ENCODE results near the gene SWAP70.
"Not testable (repeated sequence)": the region's sequence is repeated elsewhere in the genome, so short reads cannot be mapped to it uniquely, and the experiment has no call there.

The SWAP70 gene

DNA sequence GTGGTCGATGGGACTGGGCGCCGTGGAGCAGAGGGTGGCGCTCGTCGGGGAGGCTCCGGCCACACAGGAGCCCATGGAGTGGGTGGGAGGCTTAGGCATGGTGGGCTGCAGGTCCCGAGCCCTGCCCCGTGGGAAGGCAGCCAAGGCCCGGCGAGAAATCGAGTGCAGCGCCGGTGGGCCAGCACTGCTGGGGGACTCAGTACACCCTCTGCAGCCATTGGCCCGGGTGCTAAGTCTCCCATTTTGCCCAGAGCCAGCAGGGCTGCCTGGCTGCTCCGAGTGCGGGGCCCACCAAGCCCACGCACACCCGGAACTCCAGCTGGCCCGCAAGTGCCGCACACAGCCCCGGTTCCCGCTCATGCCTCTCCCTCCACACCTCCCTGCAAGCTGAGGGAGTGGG is 40.8 kb upstream of the SWAP70 start:
- H3K18ac ChIP-seq (ENCODE audit: low read length); H3K9ac ChIP-seq (ENCODE audit: low read length); H3K9me3 ChIP-seq (ENCODE audit: insufficient read depth, low read depth, low read length); H4K12ac ChIP-seq (ENCODE audit: low read depth, low read length); H3K4me1 ChIP-seq (ENCODE audit: control insufficient read depth in 1 of 2, insufficient read depth in 2 of 2, low read length in 2 of 2); H4K8ac ChIP-seq (ENCODE audit: low read depth, low read length); H2AK5ac ChIP-seq (ENCODE audit: low read length); H3K23ac ChIP-seq (ENCODE audit: low read length); H4K91ac ChIP-seq (ENCODE audit: low read depth, low read length); DNase-seq; H2BK120ac ChIP-seq (ENCODE audit: insufficient read depth, low read length, poor library complexity); H3K4me3 ChIP-seq (ENCODE audit: low read depth, low read length); H3K27me3 ChIP-seq (ENCODE audit: insufficient read depth, low read length); H3K4me2 ChIP-seq (ENCODE audit: low read length); H3K36me3 ChIP-seq (ENCODE audit: control insufficient read depth in 1 of 2, insufficient read depth in 2 of 2, low read length in 2 of 2); H2BK5ac ChIP-seq (ENCODE audit: low read depth, low read length, poor library complexity); H3K79me2 ChIP-seq (ENCODE audit: control insufficient read depth, insufficient read depth, low read length, poor library complexity); H2BK12ac ChIP-seq (ENCODE audit: low read length); H3K79me1 ChIP-seq (ENCODE audit: low read length); H3K14ac ChIP-seq (ENCODE audit: low read length); H2AFZ ChIP-seq (ENCODE audit: insufficient read depth, low read length, poor library complexity); H3K27ac ChIP-seq (ENCODE audit: low read depth, low read length); H3K4ac ChIP-seq (ENCODE audit: low read depth, low read length): not testable (repeated sequence)
- no CpG with 5 or more reads among the region's 23 CpGs for WGBS (ENCODE audit: extremely low coverage, insufficient coverage, insufficient read length)

DNA sequence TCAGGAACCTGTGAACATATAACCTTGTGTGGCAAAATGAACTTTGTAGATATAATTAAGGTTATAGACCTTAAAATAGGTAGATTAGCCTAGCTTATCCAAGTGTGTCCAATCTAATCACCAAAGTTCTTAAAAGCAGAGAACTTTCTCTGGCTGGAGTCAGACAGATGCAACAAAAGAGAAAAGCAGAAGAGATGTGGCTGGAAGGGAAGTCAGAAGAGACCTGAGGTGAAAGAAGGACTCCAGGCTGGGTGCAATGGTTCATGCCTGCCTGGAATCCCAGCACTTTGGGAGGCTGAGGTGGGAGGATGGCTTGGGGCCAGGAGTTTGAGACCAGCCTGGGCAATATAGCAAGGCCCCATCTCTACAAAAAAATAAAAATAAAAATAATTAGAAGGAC is 39.4 kb upstream of the SWAP70 start:
- Histone ChIP-seq H2AK5ac (ENCODE audit: low read length) (no peak overlapping the region), H2BK12ac (ENCODE audit: low read length) (no peak overlapping the region), H3K23ac (ENCODE audit: low read length) (no peak overlapping the region), H3K27ac (ENCODE audit: low read depth, low read length) (no peak overlapping the region), H2BK120ac (ENCODE audit: insufficient read depth, low read length, poor library complexity) (no peak overlapping the region), H3K9ac (ENCODE audit: low read length) (no peak overlapping the region), H2AFZ (ENCODE audit: insufficient read depth, low read length, poor library complexity) (no peak overlapping the region), H3K9me3 (ENCODE audit: insufficient read depth, low read depth, low read length) (no peaks in the 10 kb centered on the region), H3K4me1 (ENCODE audit: control insufficient read depth in 1 of 2, insufficient read depth in 2 of 2, low read length in 2 of 2) (peaks cover 0 to 6% of the 10 kb centered on the region in 2 experiments), H3K4ac (ENCODE audit: low read depth, low read length) (no peak overlapping the region), H3K79me1 (ENCODE audit: low read length) (no peaks in the 10 kb centered on the region), H3K4me2 (ENCODE audit: low read length) (no peak overlapping the region), H2BK5ac (ENCODE audit: low read depth, low read length, poor library complexity) (no peak overlapping the region), H3K36me3 (ENCODE audit: control insufficient read depth in 1 of 2, insufficient read depth in 2 of 2, low read length in 2 of 2) (no peaks in the 10 kb centered on the region), H4K8ac (ENCODE audit: low read depth, low read length) (no peak overlapping the region), H3K14ac (ENCODE audit: low read length) (no peak overlapping the region), H4K12ac (ENCODE audit: low read depth, low read length) (no peak overlapping the region), H3K18ac (ENCODE audit: low read length) (no peak overlapping the region), H3K27me3 (ENCODE audit: insufficient read depth, low read length) (no peaks in the 10 kb centered on the region), H4K91ac (ENCODE audit: low read depth, low read length) (no peak overlapping the region), H3K79me2 (ENCODE audit: control insufficient read depth, insufficient read depth, low read length, poor library complexity) (no peaks in the 10 kb centered on the region), H3K4me3 (ENCODE audit: low read depth, low read length) (no peak overlapping the region)
- no peak for DNase-seq

DNA sequence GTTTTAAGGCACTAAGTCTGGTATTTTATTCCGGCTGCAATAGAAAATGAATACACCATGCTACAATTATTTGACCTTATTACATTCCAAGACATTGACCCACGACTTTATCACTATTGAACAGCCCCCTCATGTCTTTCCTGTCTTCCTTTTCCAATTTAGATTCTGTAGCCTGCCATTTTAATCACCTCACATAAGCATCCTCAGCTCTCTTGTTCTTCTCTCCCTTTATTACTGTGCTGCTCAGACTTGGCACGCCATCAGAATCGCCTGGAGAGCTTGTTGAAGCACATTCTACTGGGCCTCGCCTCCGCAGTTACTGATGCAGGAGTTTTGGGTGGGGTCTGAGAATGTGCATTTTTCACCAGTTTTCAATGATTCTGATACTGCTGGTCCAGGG is 38.7 kb upstream of the SWAP70 start:
- no peaks in the 10 kb centered on the region for H3K79me2 ChIP-seq (ENCODE audit: control insufficient read depth, insufficient read depth, low read length, poor library complexity)
- no peak overlapping the region for H4K12ac ChIP-seq (ENCODE audit: low read depth, low read length)
- H3K23ac ChIP-seq (ENCODE audit: low read length), result no peak overlapping the region
- no peak overlapping the region for H3K14ac ChIP-seq (ENCODE audit: low read length)
- no peak overlapping the region for H3K27ac ChIP-seq (ENCODE audit: low read depth, low read length)
- no peak overlapping the region for H2AFZ ChIP-seq (ENCODE audit: insufficient read depth, low read length, poor library complexity)
- no CpG with 5 or more reads among the region's 6 CpGs for WGBS (ENCODE audit: extremely low coverage, insufficient coverage, insufficient read length)
- no peaks in the 10 kb centered on the region for H3K36me3 ChIP-seq (ENCODE audit: control insufficient read depth in 1 of 2, insufficient read depth in 2 of 2, low read length in 2 of 2)
- no peaks in the 10 kb centered on the region for H3K79me1 ChIP-seq (ENCODE audit: low read length)
- no peak overlapping the region for H4K8ac ChIP-seq (ENCODE audit: low read depth, low read length)
- H2BK12ac ChIP-seq (ENCODE audit: low read length), result no peak overlapping the region
- no peak overlapping the region for H2AK5ac ChIP-seq (ENCODE audit: low read length)
- H3K9me3 ChIP-seq (ENCODE audit: insufficient read depth, low read depth, low read length), result no peaks in the 10 kb centered on the region
- H3K4me1 ChIP-seq (ENCODE audit: control insufficient read depth in 1 of 2, insufficient read depth in 2 of 2, low read length in 2 of 2), result peaks cover 0 to 4% of the 10 kb centered on the region in 2 experiments
- no peak overlapping the region for H3K4me2 ChIP-seq (ENCODE audit: low read length)
- no peak overlapping the region for H2BK5ac ChIP-seq (ENCODE audit: low read depth, low read length, poor library complexity)
- DNase-seq, result no peak
- no peak overlapping the region for H3K18ac ChIP-seq (ENCODE audit: low read length)
- H3K27me3 ChIP-seq (ENCODE audit: insufficient read depth, low read length), result no peaks in the 10 kb centered on the region
- H2BK120ac ChIP-seq (ENCODE audit: insufficient read depth, low read length, poor library complexity), result no peak overlapping the region
- H3K9ac ChIP-seq (ENCODE audit: low read length), result no peak overlapping the region
- no peak overlapping the region for H3K4ac ChIP-seq (ENCODE audit: low read depth, low read length)
- no peak overlapping the region for H4K91ac ChIP-seq (ENCODE audit: low read depth, low read length)
- H3K4me3 ChIP-seq (ENCODE audit: low read depth, low read length), result no peak overlapping the region

DNA sequence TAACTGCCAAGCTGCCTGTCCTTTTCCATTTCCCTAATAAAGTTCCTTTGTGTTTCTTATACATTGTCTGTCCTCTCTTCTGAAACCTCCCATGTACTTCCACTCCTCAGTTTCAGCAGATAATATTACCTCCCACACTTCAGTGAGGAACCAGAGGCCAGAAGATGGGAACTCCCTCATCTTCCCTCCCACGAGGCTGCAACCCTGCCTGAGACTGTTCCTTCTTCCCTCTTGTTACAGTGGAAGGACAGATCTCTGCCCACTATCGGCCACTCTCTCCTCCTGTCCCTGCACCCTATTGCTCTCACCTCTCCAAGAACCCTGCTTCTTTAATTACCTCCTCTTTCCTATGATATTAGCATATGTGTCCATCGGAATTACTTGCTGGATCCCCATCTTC is 38.1 kb upstream of the SWAP70 start:
- WGBS (ENCODE audit: extremely low coverage, insufficient coverage, insufficient read length), result no CpG with 5 or more reads among the region's 3 CpGs
- Histone ChIP-seq H3K4ac (ENCODE audit: low read depth, low read length) (no peak overlapping the region), H4K8ac (ENCODE audit: low read depth, low read length) (no peak overlapping the region), H3K4me2 (ENCODE audit: low read length) (no peak overlapping the region), H3K23ac (ENCODE audit: low read length) (no peak overlapping the region), H3K4me3 (ENCODE audit: low read depth, low read length) (no peak overlapping the region), H3K9me3 (ENCODE audit: insufficient read depth, low read depth, low read length) (no peaks in the 10 kb centered on the region), H3K18ac (ENCODE audit: low read length) (no peak overlapping the region), H4K91ac (ENCODE audit: low read depth, low read length) (no peak overlapping the region), H2BK5ac (ENCODE audit: low read depth, low read length, poor library complexity) (no peak overlapping the region), H3K36me3 (ENCODE audit: control insufficient read depth in 1 of 2, insufficient read depth in 2 of 2, low read length in 2 of 2) (no peaks in the 10 kb centered on the region), H4K12ac (ENCODE audit: low read depth, low read length) (no peak overlapping the region), H3K27me3 (ENCODE audit: insufficient read depth, low read length) (no peaks in the 10 kb centered on the region), H3K79me2 (ENCODE audit: control insufficient read depth, insufficient read depth, low read length, poor library complexity) (no peaks in the 10 kb centered on the region), H3K9ac (ENCODE audit: low read length) (no peak overlapping the region), H2BK12ac (ENCODE audit: low read length) (no peak overlapping the region), H2AFZ (ENCODE audit: insufficient read depth, low read length, poor library complexity) (no peak overlapping the region), H3K4me1 (ENCODE audit: control insufficient read depth in 1 of 2, insufficient read depth in 2 of 2, low read length in 2 of 2) (peaks cover 0 to 4% of the 10 kb centered on the region in 2 experiments), H3K79me1 (ENCODE audit: low read length) (no peaks in the 10 kb centered on the region), H2AK5ac (ENCODE audit: low read length) (no peak overlapping the region), H3K14ac (ENCODE audit: low read length) (no peak overlapping the region), H2BK120ac (ENCODE audit: insufficient read depth, low read length, poor library complexity) (no peak overlapping the region), H3K27ac (ENCODE audit: low read depth, low read length) (no peak overlapping the region)
- no peak for DNase-seq
